CMK (cell line): ENCODE measurements around the gene FNIP2.

ENCODE experiments used
- DNase-seq: peaks from one replicate; pipeline ENCODE4 v3.0.0-alpha.2; 2010; ENCODE audit warnings: low read depth

FNIP2 gene

GRCh38 chr4:158840131-158840530, 71.3 kb downstream of the FNIP2 start:
- no peak for DNase-seq

GRCh38 chr4:158841540-158841939, 72.7 kb downstream of the FNIP2 start:
- DNase-seq: no peak

- DNase-seq: no peak
Observed at GRCh38 chr4:158845311-158846041, 76.7 kb downstream of the FNIP2 start.

GRCh38 chr4:158847535-158847934, 78.7 kb downstream of the FNIP2 start:
- no peak for DNase-seq

GRCh38 chr4:158849681-158850080, 80.9 kb downstream of the FNIP2 start:
- DNase-seq: no peak

GRCh38 chr4:158850371-158850770, 81.5 kb downstream of the FNIP2 start:
- DNase-seq: no peak

- no peak for DNase-seq
Observed at GRCh38 chr4:158850800-158851644, 82.2 kb downstream of the FNIP2 start.

- no peak for DNase-seq
Observed at GRCh38 chr4:158854236-158854635, 85.4 kb downstream of the FNIP2 start.

GRCh38 chr4:158856852-158857251, 88.0 kb downstream of the FNIP2 start:
- no peak for DNase-seq

- DNase-seq: no peak
Observed at GRCh38 chr4:158857951-158858350, 89.1 kb downstream of the FNIP2 start.

GRCh38 chr4:158858410-158859199, 89.8 kb downstream of the FNIP2 start:
- DNase-seq: no peak

GRCh38 chr4:158859661-158860060, 90.8 kb downstream of the FNIP2 start:
- no peak for DNase-seq

GRCh38 chr4:158860856-158861255, 92.0 kb downstream of the FNIP2 start:
- DNase-seq: no peak

- no peak for DNase-seq
Observed at GRCh38 chr4:158861281-158861680, 92.5 kb downstream of the FNIP2 start.

- no peak for DNase-seq
Observed at GRCh38 chr4:158861766-158862165, 92.9 kb downstream of the FNIP2 start.

GRCh38 chr4:158863296-158863695, 94.5 kb downstream of the FNIP2 start:
- no peak for DNase-seq

- DNase-seq: no peak
Observed at GRCh38 chr4:158865520-158866177, 96.8 kb downstream of the FNIP2 start.

- no peak for DNase-seq
Observed at GRCh38 chr4:158869001-158869400, 100.2 kb downstream of the FNIP2 start.

- no peak for DNase-seq
Observed at GRCh38 chr4:158869761-158870160, 100.9 kb downstream of the FNIP2 start.

GRCh38 chr4:158870282-158870625, 101.4 kb downstream of the FNIP2 start:
- no peak for DNase-seq

- no peak for DNase-seq
Observed at GRCh38 chr4:158870626-158871334, 102.0 kb downstream of the FNIP2 start.

GRCh38 chr4:158871335-158871724, 102.5 kb downstream of the FNIP2 start:
- DNase-seq: no peak
